ENCODE data around the gene NPAS3.

NPAS3 gene

GRCh38 chr14:33736979-33737378, 798.3 kb downstream of the NPAS3 start:
- Histone ChIP-seq H3K36me3 (ENCODE audit: insufficient read depth, low read length) (no peaks in the 10 kb centered on the region), H4K20me1 (ENCODE audit: insufficient read depth, low read length) (no peaks in the 10 kb centered on the region), H3K4me1 (ENCODE audit: insufficient read depth, low read length) (no peaks in the 10 kb centered on the region), H2AFZ (ENCODE audit: low read depth, low read length) (no peak overlapping the region), H3K4me2 (ENCODE audit: insufficient read depth, low read length) (no peak overlapping the region), H3K9me3 (ENCODE audit: insufficient read depth, low read length, severe bottlenecking) (no peaks in the 10 kb centered on the region), H3K9ac (ENCODE audit: low read depth, low read length) (no peak overlapping the region), H3K79me2 (ENCODE audit: insufficient read depth, low read length) (no peaks in the 10 kb centered on the region), H3K27ac (ENCODE audit: low read length) (no peak overlapping the region), H3K4me3 (ENCODE audit: low read depth in 1 of 2, low read length in 2 of 2) (no peak overlapping the region), H3K27me3 (ENCODE audit: insufficient read depth, low read length, poor library complexity) (peaks cover 9% of the 10 kb centered on the region)
- TF ChIP-seq, protein P1, sequence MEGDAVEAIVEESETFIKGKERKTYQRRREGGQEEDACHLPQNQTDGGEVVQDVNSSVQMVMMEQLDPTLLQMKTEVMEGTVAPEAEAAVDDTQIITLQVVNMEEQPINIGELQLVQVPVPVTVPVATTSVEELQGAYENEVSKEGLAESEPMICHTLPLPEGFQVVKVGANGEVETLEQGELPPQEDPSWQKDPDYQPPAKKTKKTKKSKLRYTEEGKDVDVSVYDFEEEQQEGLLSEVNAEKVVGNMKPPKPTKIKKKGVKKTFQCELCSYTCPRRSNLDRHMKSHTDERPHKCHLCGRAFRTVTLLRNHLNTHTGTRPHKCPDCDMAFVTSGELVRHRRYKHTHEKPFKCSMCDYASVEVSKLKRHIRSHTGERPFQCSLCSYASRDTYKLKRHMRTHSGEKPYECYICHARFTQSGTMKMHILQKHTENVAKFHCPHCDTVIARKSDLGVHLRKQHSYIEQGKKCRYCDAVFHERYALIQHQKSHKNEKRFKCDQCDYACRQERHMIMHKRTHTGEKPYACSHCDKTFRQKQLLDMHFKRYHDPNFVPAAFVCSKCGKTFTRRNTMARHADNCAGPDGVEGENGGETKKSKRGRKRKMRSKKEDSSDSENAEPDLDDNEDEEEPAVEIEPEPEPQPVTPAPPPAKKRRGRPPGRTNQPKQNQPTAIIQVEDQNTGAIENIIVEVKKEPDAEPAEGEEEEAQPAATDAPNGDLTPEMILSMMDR (IDR thresholded peaks at IDR 0.05; ENCODE audit: borderline replicate concordance, extremely low read depth, low read length, poor library complexity, severe bottlenecking), result no peak
- TF ChIP-seq EZH2 (IDR thresholded peaks at IDR 0.05; ENCODE audit: borderline replicate concordance, low read depth, low read length, severe bottlenecking), result no peak
- DNase-seq (no peak), ATAC-seq (ENCODE audit: insufficient read depth, low read depth) (no peak)

GRCh38 chr14:33737446-33737845, 798.8 kb downstream of the NPAS3 start:
- no peak overlapping the region for H3K4me3 ChIP-seq (ENCODE audit: low read depth in 1 of 2, low read length in 2 of 2)
- no peaks in the 10 kb centered on the region for H3K79me2 ChIP-seq (ENCODE audit: insufficient read depth, low read length)
- no peak overlapping the region for H2AFZ ChIP-seq (ENCODE audit: low read depth, low read length)
- no peak for DNase-seq
- no peak overlapping the region for H3K9ac ChIP-seq (ENCODE audit: low read depth, low read length)
- H3K4me1 ChIP-seq (ENCODE audit: insufficient read depth, low read length), result no peaks in the 10 kb centered on the region
- TF ChIP-seq, protein P1 (IDR thresholded peaks at IDR 0.05; ENCODE audit: borderline replicate concordance, extremely low read depth, low read length, poor library complexity, severe bottlenecking), result no peak
- no peak for TF ChIP-seq EZH2 (IDR thresholded peaks at IDR 0.05; ENCODE audit: borderline replicate concordance, low read depth, low read length, severe bottlenecking)
- peaks cover 5% of the 10 kb centered on the region for H3K27me3 ChIP-seq (ENCODE audit: insufficient read depth, low read length, poor library complexity)
- no peak for ATAC-seq (ENCODE audit: insufficient read depth, low read depth)
- H3K36me3 ChIP-seq (ENCODE audit: insufficient read depth, low read length), result no peaks in the 10 kb centered on the region
- H4K20me1 ChIP-seq (ENCODE audit: insufficient read depth, low read length), result no peaks in the 10 kb centered on the region
- H3K9me3 ChIP-seq (ENCODE audit: insufficient read depth, low read length, severe bottlenecking), result no peaks in the 10 kb centered on the region
- H3K4me2 ChIP-seq (ENCODE audit: insufficient read depth, low read length), result no peak overlapping the region
- no peak overlapping the region for H3K27ac ChIP-seq (ENCODE audit: low read length)

- Histone ChIP-seq H3K27ac (ENCODE audit: low read length) (no peak overlapping the region), H3K9me3 (ENCODE audit: insufficient read depth, low read length, severe bottlenecking) (no peaks in the 10 kb centered on the region), H2AFZ (ENCODE audit: low read depth, low read length) (no peak overlapping the region), H3K4me1 (ENCODE audit: insufficient read depth, low read length) (no peaks in the 10 kb centered on the region), H3K79me2 (ENCODE audit: insufficient read depth, low read length) (no peaks in the 10 kb centered on the region), H3K36me3 (ENCODE audit: insufficient read depth, low read length) (no peaks in the 10 kb centered on the region), H3K4me3 (ENCODE audit: low read depth in 1 of 2, low read length in 2 of 2) (no peak overlapping the region), H3K27me3 (ENCODE audit: insufficient read depth, low read length, poor library complexity) (peaks cover under 1% of the 10 kb centered on the region), H4K20me1 (ENCODE audit: insufficient read depth, low read length) (no peaks in the 10 kb centered on the region), H3K4me2 (ENCODE audit: insufficient read depth, low read length) (no peak overlapping the region), H3K9ac (ENCODE audit: low read depth, low read length) (no peak overlapping the region)
- ATAC-seq (ENCODE audit: insufficient read depth, low read depth) (no peak), DNase-seq (no peak)
- no peak for TF ChIP-seq EZH2 (IDR thresholded peaks at IDR 0.05; ENCODE audit: borderline replicate concordance, low read depth, low read length, severe bottlenecking)
- TF ChIP-seq, protein P1 (IDR thresholded peaks at IDR 0.05; ENCODE audit: borderline replicate concordance, extremely low read depth, low read length, poor library complexity, severe bottlenecking), result no peak
These were observed 799.4 kb downstream of the NPAS3 start for GRCh38 chr14:33738029-33738428.

- Histone ChIP-seq H3K4me2 (ENCODE audit: insufficient read depth, low read length) (no peak overlapping the region), H3K9ac (ENCODE audit: low read depth, low read length) (no peak overlapping the region), H2AFZ (ENCODE audit: low read depth, low read length) (no peak overlapping the region), H3K27me3 (ENCODE audit: insufficient read depth, low read length, poor library complexity) (no peaks in the 10 kb centered on the region), H3K9me3 (ENCODE audit: insufficient read depth, low read length, severe bottlenecking) (no peaks in the 10 kb centered on the region), H3K36me3 (ENCODE audit: insufficient read depth, low read length) (no peaks in the 10 kb centered on the region), H3K4me3 (ENCODE audit: low read depth in 1 of 2, low read length in 2 of 2) (no peak overlapping the region), H3K79me2 (ENCODE audit: insufficient read depth, low read length) (no peaks in the 10 kb centered on the region), H3K4me1 (ENCODE audit: insufficient read depth, low read length) (no peaks in the 10 kb centered on the region), H4K20me1 (ENCODE audit: insufficient read depth, low read length) (no peaks in the 10 kb centered on the region), H3K27ac (ENCODE audit: low read length) (no peak overlapping the region)
- no peak for TF ChIP-seq EZH2 (IDR thresholded peaks at IDR 0.05; ENCODE audit: borderline replicate concordance, low read depth, low read length, severe bottlenecking)
- TF ChIP-seq, protein P1 (IDR thresholded peaks at IDR 0.05; ENCODE audit: borderline replicate concordance, extremely low read depth, low read length, poor library complexity, severe bottlenecking), result no peak
- no peak for DNase-seq
- ATAC-seq (ENCODE audit: insufficient read depth, low read depth), result no peak
These were observed 799.8 kb downstream of the NPAS3 start for GRCh38 chr14:33738491-33738890.

Measured in DND-41 (cell line).